ENCODE results near the gene DNAJC1. TPM values are rescaled to one million over a fixed set of nuclear protein-coding genes. Genes with fewer than 3 reads are reported as not detected.

Gene DNAJC1
- total RNA-seq, 1 experiment from 2014 or later, result 57.8 TPM

DNA sequence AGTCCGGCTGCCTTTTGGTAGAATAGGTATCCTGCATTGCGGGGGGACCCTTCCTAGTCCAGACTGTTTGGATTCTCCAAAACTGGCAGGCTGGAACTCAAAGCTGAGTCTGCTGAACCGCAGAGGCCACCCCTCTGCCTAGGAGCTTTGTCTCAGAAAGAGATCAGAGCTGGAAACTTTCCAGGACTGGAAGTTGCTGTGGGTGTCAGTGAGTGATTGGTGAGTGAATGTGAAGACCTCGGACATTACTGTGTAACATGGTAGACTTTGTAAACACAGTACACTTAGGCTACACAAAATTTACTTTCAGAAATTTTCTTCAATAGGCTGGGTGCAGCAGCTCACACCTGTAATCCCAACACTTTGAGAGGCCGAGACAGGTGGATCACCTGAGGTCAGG, 103.8 kb downstream of the DNAJC1 start:
- intact Hi-C loops (cut with micrococcal nuclease), result no loop called here
- TF ChIP-seq, protein P1, sequence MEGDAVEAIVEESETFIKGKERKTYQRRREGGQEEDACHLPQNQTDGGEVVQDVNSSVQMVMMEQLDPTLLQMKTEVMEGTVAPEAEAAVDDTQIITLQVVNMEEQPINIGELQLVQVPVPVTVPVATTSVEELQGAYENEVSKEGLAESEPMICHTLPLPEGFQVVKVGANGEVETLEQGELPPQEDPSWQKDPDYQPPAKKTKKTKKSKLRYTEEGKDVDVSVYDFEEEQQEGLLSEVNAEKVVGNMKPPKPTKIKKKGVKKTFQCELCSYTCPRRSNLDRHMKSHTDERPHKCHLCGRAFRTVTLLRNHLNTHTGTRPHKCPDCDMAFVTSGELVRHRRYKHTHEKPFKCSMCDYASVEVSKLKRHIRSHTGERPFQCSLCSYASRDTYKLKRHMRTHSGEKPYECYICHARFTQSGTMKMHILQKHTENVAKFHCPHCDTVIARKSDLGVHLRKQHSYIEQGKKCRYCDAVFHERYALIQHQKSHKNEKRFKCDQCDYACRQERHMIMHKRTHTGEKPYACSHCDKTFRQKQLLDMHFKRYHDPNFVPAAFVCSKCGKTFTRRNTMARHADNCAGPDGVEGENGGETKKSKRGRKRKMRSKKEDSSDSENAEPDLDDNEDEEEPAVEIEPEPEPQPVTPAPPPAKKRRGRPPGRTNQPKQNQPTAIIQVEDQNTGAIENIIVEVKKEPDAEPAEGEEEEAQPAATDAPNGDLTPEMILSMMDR (IDR thresholded peaks at IDR 0.05; ENCODE audit: unreplicated experiment), result no peak
- no peaks in the 10 kb centered on the region for H3K4me1 Mint-ChIP-seq (ENCODE audit: insufficient read depth, unreplicated experiment)
- DNase-seq (ENCODE audit: unreplicated experiment), result no peak
- ChIA-PET POLR2A (no interaction called here), CTCF (interaction anchor here (0.7 kb wide), 1 partner anchor 23 kb away, joined by 3 read pairs; no protein-coding TSS in a partner anchor)
- no peak overlapping the region for H3K4me3 Mint-ChIP-seq (ENCODE audit: unreplicated experiment)
- H3K9me3 Mint-ChIP-seq (ENCODE audit: unreplicated experiment), result no peaks in the 10 kb centered on the region
- BruUV-seq (replicated peaks), result no TSS peak
- peaks cover 5% of the 10 kb centered on the region for H3K36me3 Mint-ChIP-seq (ENCODE audit: insufficient read depth, unreplicated experiment)
- H3K27ac Mint-ChIP-seq (ENCODE audit: low read depth, unreplicated experiment), result no peak overlapping the region
- no peaks in the 10 kb centered on the region for H3K27me3 Mint-ChIP-seq (ENCODE audit: insufficient read depth, unreplicated experiment)

DNA sequence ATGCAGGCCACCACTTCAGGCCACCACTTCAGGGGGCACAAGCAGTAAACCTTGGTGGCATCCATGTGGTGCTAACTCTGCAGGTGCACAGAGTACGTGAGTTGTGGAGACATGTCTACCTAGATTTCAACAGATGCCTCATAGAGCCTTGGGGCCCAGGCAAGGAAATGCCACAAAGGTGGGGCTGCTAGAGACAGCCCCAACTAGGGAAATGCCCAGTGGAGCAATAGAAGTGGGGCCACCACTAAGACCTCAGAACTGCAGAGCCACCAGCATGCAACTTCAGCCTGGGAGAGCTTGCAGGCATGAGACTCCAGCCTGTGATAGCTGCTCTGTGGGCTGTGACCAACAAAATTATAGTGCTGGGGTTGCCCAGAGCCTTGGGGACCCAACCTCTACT, 107.6 kb downstream of the DNAJC1 start:
- H3K27ac Mint-ChIP-seq (ENCODE audit: low read depth, unreplicated experiment), result no peak overlapping the region
- ChIA-PET CTCF (no interaction called here), POLR2A (no interaction called here)
- intact Hi-C loops (cut with micrococcal nuclease), result no loop called here
- no peak for DNase-seq (ENCODE audit: unreplicated experiment)
- no peaks in the 10 kb centered on the region for H3K27me3 Mint-ChIP-seq (ENCODE audit: insufficient read depth, unreplicated experiment)
- H3K36me3 Mint-ChIP-seq (ENCODE audit: insufficient read depth, unreplicated experiment), result peaks cover 17% of the 10 kb centered on the region
- TF ChIP-seq, protein P1 (IDR thresholded peaks at IDR 0.05; ENCODE audit: unreplicated experiment), result no peak
- no peak overlapping the region for H3K4me3 Mint-ChIP-seq (ENCODE audit: unreplicated experiment)
- no peaks in the 10 kb centered on the region for H3K4me1 Mint-ChIP-seq (ENCODE audit: insufficient read depth, unreplicated experiment)
- no TSS peak for BruUV-seq (replicated peaks)
- H3K9me3 Mint-ChIP-seq (ENCODE audit: unreplicated experiment), result peaks cover 20% of the 10 kb centered on the region

GRCh38 chr10:21894648-21895342, 108.7 kb downstream of the DNAJC1 start:
- no peaks in the 10 kb centered on the region for H3K4me1 Mint-ChIP-seq (ENCODE audit: insufficient read depth, unreplicated experiment)
- DNase-seq (ENCODE audit: unreplicated experiment), result no peak
- H3K36me3 Mint-ChIP-seq (ENCODE audit: insufficient read depth, unreplicated experiment), result peaks cover 25% of the 10 kb centered on the region
- TF ChIP-seq, protein P1 (IDR thresholded peaks at IDR 0.05; ENCODE audit: unreplicated experiment), result no peak
- BruUV-seq (replicated peaks), result no TSS peak
- H3K4me3 Mint-ChIP-seq (ENCODE audit: unreplicated experiment), result no peak overlapping the region
- ChIA-PET POLR2A (no interaction called here), CTCF (no interaction called here)
- H3K27me3 Mint-ChIP-seq (ENCODE audit: insufficient read depth, unreplicated experiment), result no peaks in the 10 kb centered on the region
- intact Hi-C loops (cut with micrococcal nuclease), result no loop called here
- H3K27ac Mint-ChIP-seq (ENCODE audit: low read depth, unreplicated experiment), result no peak overlapping the region
- H3K9me3 Mint-ChIP-seq (ENCODE audit: unreplicated experiment), result peaks cover 20% of the 10 kb centered on the region

DNA sequence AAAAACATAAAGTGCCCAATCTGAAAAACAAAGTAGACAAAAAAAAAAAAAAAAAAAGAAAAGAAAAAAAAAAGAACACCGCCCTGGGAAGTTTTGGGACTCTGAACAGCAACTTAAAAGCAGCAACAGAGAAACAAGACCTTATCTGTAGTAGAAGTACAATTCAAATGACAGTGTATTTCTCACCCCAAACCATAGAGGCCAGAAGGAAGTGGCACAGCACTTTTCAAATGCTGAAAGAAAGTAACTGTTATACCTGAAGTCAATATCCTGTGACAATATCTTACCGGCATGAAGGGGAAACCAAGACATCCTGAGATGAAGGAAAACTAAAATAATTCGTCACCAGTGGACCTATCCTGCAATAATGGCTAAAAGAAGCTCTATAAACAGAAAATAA, 112.1 kb downstream of the DNAJC1 start:
- DNase-seq (ENCODE audit: unreplicated experiment), result no peak
- TF ChIP-seq, protein P1 (IDR thresholded peaks at IDR 0.05; ENCODE audit: unreplicated experiment), result no peak
- no peaks in the 10 kb centered on the region for H3K4me1 Mint-ChIP-seq (ENCODE audit: insufficient read depth, unreplicated experiment)
- H3K36me3 Mint-ChIP-seq (ENCODE audit: insufficient read depth, unreplicated experiment), result peaks cover 25% of the 10 kb centered on the region
- no peak overlapping the region for H3K27ac Mint-ChIP-seq (ENCODE audit: low read depth, unreplicated experiment)
- POLR2A ChIA-PET, result no interaction called here
- peaks cover 20% of the 10 kb centered on the region for H3K9me3 Mint-ChIP-seq (ENCODE audit: unreplicated experiment)
- intact Hi-C loops (cut with micrococcal nuclease), result no loop called here
- H3K4me3 Mint-ChIP-seq (ENCODE audit: unreplicated experiment), result no peak overlapping the region
- H3K27me3 Mint-ChIP-seq (ENCODE audit: insufficient read depth, unreplicated experiment), result no peaks in the 10 kb centered on the region
- no TSS peak for BruUV-seq (replicated peaks)
- CTCF ChIA-PET, result interaction anchor here (0.7 kb wide), 1 partner anchor 1513 kb away, joined by 3 read pairs; no protein-coding TSS in a partner anchor

Measured in MCF 10A (cell line).